ENCODE results near the gene COA1. TPM values are rescaled to one million over a fixed set of nuclear protein-coding genes. Genes with fewer than 3 reads are reported as not detected.

The COA1 gene
- polyA plus RNA-seq, 1 donor (not counting 4 experiments of a cell fraction or from before 2014, with no cell fraction given), result 32.2 TPM

- no peaks in the 10 kb centered on the region for H3K36me3 ChIP-seq (ENCODE audit: control insufficient read depth in 2 of 2, extremely low read depth in 1 of 2, insufficient read depth in 2 of 2, low read length in 2 of 2)
- H3K27ac ChIP-seq (ENCODE audit: control insufficient read depth, insufficient read depth, low read length), result no peak overlapping the region
- H3K4me1 ChIP-seq (ENCODE audit: control insufficient read depth, extremely low read depth, insufficient read depth, low read length), result peaks cover 4% of the 10 kb centered on the region
- H3K9me3 ChIP-seq (ENCODE audit: control insufficient read depth, low read depth, low read length), result no peaks in the 10 kb centered on the region
- dilution Hi-C loops (cut with MboI; ENCODE audit: extremely low pct_ligation_motif_present, low sequenced_read_pairs), result no loop called here
- no peak overlapping the region for H3K4me3 ChIP-seq (ENCODE audit: control insufficient read depth in 2 of 3, extremely low read depth in 1 of 3, insufficient read depth in 2 of 3, low read depth in 1 of 3, low read length in 3 of 3)
- H3K79me2 ChIP-seq (ENCODE audit: control insufficient read depth, insufficient read depth, low read length), result no peaks in the 10 kb centered on the region
- FAIRE-seq (no peak), DNase-seq (ENCODE audit: low read depth, low spot score) (no peak)
- TF ChIP-seq CTCF (optimal IDR thresholded peaks at IDR 0.05 in 1 of 3, IDR thresholded peaks at IDR 0.05 in 1 of 3, conservative IDR thresholded peaks at IDR 0.05 in 1 of 3; ENCODE audit: extremely low read depth in 1 of 3, insufficient read depth in 2 of 3, low read length in 3 of 3) (no peak), EZH2 (IDR thresholded peaks at IDR 0.05; ENCODE audit: low read length) (no peak)
- H3K4me2 ChIP-seq (ENCODE audit: control insufficient read depth, extremely low read depth, insufficient read depth, low read depth, low read length), result no peak overlapping the region
- H3K9me1 ChIP-seq (ENCODE audit: control insufficient read depth, extremely low read depth, insufficient read depth, low read length), result no peaks in the 10 kb centered on the region
- no peaks in the 10 kb centered on the region for H4K20me1 ChIP-seq (ENCODE audit: control insufficient read depth, extremely low read depth, insufficient read depth, low read length)
- no peak overlapping the region for H3K9ac ChIP-seq (ENCODE audit: control insufficient read depth, extremely low read depth, insufficient read depth, low read length)
- H3K27me3 ChIP-seq (ENCODE audit: control insufficient read depth, extremely low read depth, insufficient read depth, low read length), result no peaks in the 10 kb centered on the region
- no peak overlapping the region for H2AFZ ChIP-seq (ENCODE audit: control insufficient read depth, low read length)
Observed at GRCh38 chr7:43753271-43753810, 24.0 kb upstream of the COA1 start.

GRCh38 chr7:43752411-43752810, 23.1 kb upstream of the COA1 start:
- dilution Hi-C loops (cut with MboI; ENCODE audit: extremely low pct_ligation_motif_present, low sequenced_read_pairs), result no loop called here
- no peak overlapping the region for H2AFZ ChIP-seq (ENCODE audit: control insufficient read depth, low read length)

More at GRCh38 chr7:43752411-43752810, 23.1 kb upstream of the COA1 start:
- Histone ChIP-seq H3K27me3 (ENCODE audit: control insufficient read depth, extremely low read depth, insufficient read depth, low read length) (no peaks in the 10 kb centered on the region), H3K4me3 (ENCODE audit: control insufficient read depth in 2 of 3, extremely low read depth in 1 of 3, insufficient read depth in 2 of 3, low read depth in 1 of 3, low read length in 3 of 3) (no peak overlapping the region), H3K4me1 (ENCODE audit: control insufficient read depth, extremely low read depth, insufficient read depth, low read length) (no peaks in the 10 kb centered on the region), H3K79me2 (ENCODE audit: control insufficient read depth, insufficient read depth, low read length) (no peaks in the 10 kb centered on the region), H3K9me1 (ENCODE audit: control insufficient read depth, extremely low read depth, insufficient read depth, low read length) (no peaks in the 10 kb centered on the region), H3K9ac (ENCODE audit: control insufficient read depth, extremely low read depth, insufficient read depth, low read length) (no peak overlapping the region), H3K36me3 (ENCODE audit: control insufficient read depth in 2 of 2, extremely low read depth in 1 of 2, insufficient read depth in 2 of 2, low read length in 2 of 2) (no peaks in the 10 kb centered on the region), H4K20me1 (ENCODE audit: control insufficient read depth, extremely low read depth, insufficient read depth, low read length) (no peaks in the 10 kb centered on the region), H3K4me2 (ENCODE audit: control insufficient read depth, extremely low read depth, insufficient read depth, low read depth, low read length) (no peak overlapping the region), H3K9me3 (ENCODE audit: control insufficient read depth, low read depth, low read length) (no peaks in the 10 kb centered on the region), H3K27ac (ENCODE audit: control insufficient read depth, insufficient read depth, low read length) (no peak overlapping the region)
- TF ChIP-seq CTCF (optimal IDR thresholded peaks at IDR 0.05 in 1 of 3, IDR thresholded peaks at IDR 0.05 in 1 of 3, conservative IDR thresholded peaks at IDR 0.05 in 1 of 3; ENCODE audit: extremely low read depth in 1 of 3, insufficient read depth in 2 of 3, low read length in 3 of 3), result no peak
- no peak for TF ChIP-seq EZH2 (IDR thresholded peaks at IDR 0.05; ENCODE audit: low read length)
- FAIRE-seq (no peak), DNase-seq (ENCODE audit: low read depth, low spot score) (no peak)
